ENCODE results near the gene KCNJ16.

GRCh38 chr17:70059649-70060048, 15.4 kb upstream of the KCNJ16 start:
- TF ChIP-seq CTCF (IDR thresholded peaks at IDR 0.05), result no peak
- no peak for TF ChIP-seq POLR2A (IDR thresholded peaks at IDR 0.05)
